ENCODE data around the gene SPAG17.

Gene SPAG17

DNA sequence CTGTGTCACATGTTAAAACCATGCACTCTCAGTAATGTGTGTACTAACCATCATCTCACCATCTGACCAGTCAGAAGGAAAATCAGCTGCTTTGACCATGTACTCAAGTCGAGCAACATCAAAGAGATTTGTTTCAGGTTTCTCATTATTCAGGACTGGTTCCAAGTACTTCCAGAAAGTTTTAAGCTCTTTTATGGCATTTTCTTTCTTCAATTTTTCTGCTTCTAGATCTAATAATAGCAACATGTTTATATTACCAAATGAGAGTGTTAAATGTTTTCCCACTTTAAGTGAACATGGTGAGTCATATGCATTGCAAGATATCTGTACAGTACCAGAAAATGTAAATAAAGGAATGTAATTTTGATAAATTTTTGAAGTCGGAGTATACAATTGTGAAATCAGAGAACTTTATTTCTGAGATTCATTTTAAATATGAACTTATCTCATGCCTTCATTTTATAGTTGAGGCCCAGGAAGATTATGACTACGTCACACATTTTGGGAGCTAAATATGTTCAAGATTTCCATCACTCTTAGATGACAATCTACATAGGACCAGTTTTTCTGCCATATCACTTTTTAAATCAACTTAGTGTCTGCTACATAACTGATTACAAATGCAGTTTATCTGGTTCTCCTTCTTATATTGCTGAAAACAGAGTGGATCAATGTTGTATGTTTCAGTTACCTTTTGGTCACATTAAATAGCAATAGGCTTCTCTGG, 87.2 kb downstream of the SPAG17 start:
- TF ChIP-seq ZNF274 (IDR thresholded peaks at IDR 0.05; ENCODE audit: low read depth, low read length), result no peak
- no peak overlapping the region for H3K4me3 ChIP-seq (ENCODE audit: low read length)

DNA sequence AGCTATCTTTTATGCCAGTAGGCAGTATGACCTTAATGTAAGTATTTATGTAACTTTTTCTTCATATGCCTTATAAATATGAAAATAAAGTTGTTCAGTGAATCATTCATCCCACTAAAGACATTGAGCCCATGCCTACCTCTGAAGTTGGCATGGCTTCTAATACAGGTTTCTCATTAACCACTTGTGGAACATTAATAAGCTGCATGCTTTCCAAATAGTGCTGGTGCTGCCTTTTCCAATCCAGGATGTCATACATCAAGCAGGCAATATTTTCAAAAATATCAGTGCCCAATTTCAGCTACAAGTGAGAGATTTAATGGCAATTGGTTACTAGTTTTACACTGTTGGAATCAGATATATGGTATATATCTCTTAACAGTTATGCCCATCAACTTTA, 92.0 kb downstream of the SPAG17 start:
- H3K4me3 ChIP-seq (ENCODE audit: low read length), result no peak overlapping the region
- no peak for TF ChIP-seq ZNF274 (IDR thresholded peaks at IDR 0.05; ENCODE audit: low read depth, low read length)

DNA sequence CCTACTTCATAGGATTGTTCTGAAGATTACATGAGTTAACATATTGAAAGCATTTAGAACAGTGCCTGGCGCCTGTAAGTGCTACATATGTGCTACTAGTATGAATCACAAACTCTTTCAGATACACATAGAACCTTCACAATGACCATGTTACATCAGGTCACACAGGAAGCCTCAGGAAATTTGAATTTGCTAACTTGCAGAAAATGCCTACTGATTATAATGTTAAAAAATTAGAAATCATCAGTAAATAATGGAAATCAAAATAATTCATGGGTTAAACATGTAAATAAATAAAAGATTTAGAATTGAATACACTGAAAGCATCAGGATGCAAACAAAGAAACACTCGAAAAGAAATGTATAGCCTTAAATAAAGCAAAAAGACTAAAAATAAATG, 94.9 kb downstream of the SPAG17 start:
- H3K4me3 ChIP-seq (ENCODE audit: low read length), result no peak overlapping the region
- no peak for TF ChIP-seq ZNF274 (IDR thresholded peaks at IDR 0.05; ENCODE audit: low read depth, low read length)

DNA sequence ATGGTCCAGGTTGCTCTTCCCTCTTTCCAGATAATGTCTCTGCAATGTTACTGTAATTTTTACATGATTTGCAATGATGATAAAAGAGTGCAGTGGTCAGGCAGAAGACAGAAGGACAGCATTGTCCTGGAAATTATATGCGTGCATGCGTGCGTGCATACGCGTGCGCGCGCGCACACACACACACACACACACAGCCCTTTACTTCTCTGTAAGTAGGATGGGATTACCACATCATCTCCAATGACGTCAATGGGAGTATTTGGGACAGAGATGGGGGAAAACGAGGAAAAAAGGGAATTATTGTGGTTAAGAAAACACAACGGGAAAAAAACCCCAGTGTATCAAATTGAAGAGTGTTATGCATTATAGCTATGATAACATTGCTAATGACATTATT, 99.7 kb downstream of the SPAG17 start:
- H3K4me3 ChIP-seq (ENCODE audit: low read length), result no peak overlapping the region
- TF ChIP-seq ZNF274 (IDR thresholded peaks at IDR 0.05; ENCODE audit: low read depth, low read length), result no peak

DNA sequence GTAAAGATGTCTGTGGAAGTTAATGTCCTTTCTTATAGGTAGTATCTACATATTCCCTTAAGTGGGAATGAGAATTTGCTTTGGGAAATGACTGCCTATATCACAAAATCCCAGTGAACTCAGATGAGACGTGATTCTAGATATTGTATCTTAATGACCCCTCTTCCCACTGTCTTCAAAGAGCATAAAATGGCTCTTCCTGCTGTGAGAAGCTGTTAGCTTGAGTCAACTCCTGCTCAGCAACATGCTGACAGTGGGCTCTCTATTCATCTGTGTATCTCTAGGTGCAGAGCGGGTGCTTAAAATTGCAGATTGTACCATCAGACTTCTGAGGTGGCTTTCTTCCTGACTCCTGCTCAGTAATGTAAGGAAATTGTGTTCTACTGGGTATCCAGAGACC, 100.6 kb downstream of the SPAG17 start:
- H3K4me3 ChIP-seq (ENCODE audit: low read length), result no peak overlapping the region
- no peak for TF ChIP-seq ZNF274 (IDR thresholded peaks at IDR 0.05; ENCODE audit: low read depth, low read length)

DNA sequence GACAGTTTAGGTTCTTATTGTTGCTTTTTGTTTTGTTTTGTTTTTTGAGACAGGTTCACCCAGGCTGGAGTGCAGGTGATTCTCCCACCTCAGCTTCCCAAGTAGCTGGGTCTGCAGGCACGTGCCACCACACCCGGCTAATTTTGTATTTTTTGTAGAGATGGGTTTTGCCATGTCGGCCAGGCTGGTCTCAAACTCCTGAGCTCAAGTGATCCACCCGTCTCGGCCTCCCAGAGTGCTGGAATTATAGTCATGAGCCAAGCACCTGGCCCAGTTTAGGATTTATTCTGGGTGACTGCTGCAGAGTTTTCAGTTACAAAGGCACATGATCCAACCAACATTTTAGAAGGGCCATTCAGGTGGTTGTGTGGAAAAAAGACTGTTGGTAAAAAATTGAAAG, 102.0 kb downstream of the SPAG17 start:
- no peak for TF ChIP-seq ZNF274 (IDR thresholded peaks at IDR 0.05; ENCODE audit: low read depth, low read length)
- no peak overlapping the region for H3K4me3 ChIP-seq (ENCODE audit: low read length)

DNA sequence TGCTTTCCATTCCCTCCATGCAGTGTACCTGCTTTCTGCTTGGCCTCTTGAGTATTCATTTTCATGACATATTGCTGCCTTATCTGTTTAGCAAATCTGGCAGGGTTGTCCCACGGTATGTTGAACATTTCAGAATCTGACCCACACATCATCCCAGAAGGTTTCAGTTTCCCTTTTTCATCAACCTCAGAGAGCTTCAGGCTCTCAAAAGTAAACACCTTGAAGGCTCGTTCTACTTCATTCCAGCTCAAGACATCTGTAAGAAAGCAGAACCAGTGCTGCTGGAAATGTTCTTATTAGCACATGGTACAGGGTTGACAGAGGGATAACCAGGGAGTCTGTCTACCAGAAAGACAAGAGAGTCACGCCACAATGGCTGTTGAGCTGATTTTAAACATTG, 103.6 kb downstream of the SPAG17 start:
- no peak overlapping the region for H3K4me3 ChIP-seq (ENCODE audit: low read length)
- no peak for TF ChIP-seq ZNF274 (IDR thresholded peaks at IDR 0.05; ENCODE audit: low read depth, low read length)

DNA sequence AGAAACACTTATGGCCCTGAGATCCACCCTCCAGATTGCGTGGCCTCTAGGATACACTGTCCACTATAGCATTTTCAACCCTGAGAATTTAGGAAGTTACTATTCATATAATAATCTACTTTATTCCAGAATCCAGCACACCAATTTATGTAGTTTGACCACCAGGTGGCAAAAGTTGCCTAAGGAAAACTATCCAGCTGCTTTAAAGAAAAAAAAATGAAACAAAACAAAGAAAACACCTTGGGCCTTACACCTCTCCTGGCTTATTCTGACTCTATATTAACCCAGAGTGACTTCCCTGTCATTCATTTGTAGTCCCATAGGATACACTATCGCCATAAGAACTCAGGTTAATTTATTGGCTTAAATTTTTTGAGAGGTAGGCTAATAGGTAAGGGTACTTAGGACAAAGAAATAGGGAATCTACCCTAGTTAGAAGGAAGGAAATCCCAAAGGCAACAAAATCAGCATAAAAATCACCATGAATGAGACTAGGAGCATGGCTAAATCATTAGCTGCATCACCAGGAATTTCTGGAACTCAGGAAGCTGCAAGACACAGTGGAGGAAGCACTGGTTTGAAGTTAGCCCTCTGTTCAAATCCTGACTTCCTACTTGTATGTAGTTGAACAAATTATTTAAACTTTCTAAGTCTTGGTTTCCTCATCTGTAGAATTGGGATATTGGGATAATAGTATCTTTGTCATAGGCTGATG, 107.5 kb downstream of the SPAG17 start:
- TF ChIP-seq ZNF274 (IDR thresholded peaks at IDR 0.05; ENCODE audit: low read depth, low read length), result no peak

DNA sequence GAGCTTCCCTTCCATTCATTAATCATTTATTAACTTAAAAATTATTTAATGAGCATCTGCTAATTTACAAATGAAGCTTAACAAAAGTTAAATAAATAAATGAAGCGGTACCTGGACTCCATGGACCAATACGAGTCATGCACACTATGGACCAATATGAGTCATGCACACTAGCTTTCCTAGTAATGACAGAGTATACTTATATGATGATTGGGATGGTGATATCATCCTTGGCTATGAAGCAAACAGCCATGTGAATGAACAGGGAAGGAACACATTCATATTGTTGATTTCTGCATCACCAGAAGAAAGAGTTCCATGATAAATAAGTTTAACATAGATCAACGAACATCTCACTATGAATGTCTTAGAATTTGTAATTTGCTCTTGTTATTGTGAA, 109.9 kb downstream of the SPAG17 start:
- TF ChIP-seq ZNF274 (IDR thresholded peaks at IDR 0.05; ENCODE audit: low read depth, low read length), result no peak
- no peak overlapping the region for H3K4me3 ChIP-seq (ENCODE audit: low read length)

More for the DNA sequence above, 107.5 kb downstream of the SPAG17 start:
- H3K4me3 ChIP-seq (ENCODE audit: low read length), result no peak overlapping the region

DNA sequence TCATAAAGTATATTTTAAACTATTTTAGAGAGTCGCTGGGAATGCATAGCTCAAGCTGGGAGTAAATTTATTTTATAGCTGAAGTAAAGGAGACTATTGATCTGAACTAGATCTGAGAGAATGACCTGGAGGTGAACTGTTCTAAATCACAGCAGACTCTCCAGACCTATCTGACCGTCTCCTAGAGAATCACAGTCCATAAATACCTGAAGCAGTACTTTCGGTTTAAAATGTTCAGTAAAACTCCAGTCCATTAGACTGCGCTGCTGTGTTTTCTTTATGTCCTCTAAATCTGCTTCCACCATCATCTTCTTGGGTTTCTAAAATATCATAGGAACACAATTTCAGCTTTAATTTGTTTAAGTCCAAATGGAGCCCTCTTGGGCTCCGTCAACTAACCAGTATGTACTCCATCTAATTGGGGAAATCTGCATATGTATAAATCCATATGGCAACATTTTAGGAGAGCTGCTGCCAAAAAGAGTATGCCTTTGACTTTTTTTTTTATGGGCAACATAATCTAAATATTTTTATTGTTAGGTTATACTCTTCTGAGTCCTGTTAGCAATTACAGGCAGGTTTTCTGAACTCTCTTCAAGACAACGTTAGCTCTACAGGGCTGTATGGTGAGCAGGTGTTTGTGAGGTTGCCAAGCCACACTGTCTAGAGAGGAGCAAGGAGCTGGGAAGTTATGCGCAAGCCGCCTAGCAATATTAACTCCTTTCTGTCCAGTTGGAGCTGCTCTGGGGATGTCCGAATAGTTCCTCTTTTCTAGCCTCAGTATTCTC, 111.2 kb downstream of the SPAG17 start:
- H3K4me3 ChIP-seq (ENCODE audit: low read length), result no peak overlapping the region
- no peak for TF ChIP-seq ZNF274 (IDR thresholded peaks at IDR 0.05; ENCODE audit: low read depth, low read length)

DNA sequence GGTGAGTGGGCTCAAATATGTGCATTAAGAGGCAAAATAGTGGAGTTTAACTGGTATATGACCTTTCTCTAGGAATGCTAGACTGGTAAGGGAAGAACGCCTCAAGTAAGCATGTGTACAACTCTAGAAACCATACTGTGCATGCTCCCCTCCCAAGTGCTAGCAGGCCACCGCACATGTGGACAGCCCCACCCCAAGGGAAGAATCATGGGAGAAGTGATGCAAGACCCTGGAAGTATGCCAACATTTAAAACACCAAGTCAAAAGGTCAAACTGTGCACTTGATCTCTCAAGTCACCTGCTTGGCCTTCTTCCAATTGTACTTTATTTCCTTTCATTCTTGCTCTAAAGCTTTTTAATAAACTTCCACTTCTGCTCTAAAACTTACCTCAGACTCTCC, 135.0 kb downstream of the SPAG17 start:
- H3K4me3 ChIP-seq (ENCODE audit: low read length), result no peak overlapping the region
- TF ChIP-seq ZNF274 (IDR thresholded peaks at IDR 0.05; ENCODE audit: low read depth, low read length), result no peak

DNA sequence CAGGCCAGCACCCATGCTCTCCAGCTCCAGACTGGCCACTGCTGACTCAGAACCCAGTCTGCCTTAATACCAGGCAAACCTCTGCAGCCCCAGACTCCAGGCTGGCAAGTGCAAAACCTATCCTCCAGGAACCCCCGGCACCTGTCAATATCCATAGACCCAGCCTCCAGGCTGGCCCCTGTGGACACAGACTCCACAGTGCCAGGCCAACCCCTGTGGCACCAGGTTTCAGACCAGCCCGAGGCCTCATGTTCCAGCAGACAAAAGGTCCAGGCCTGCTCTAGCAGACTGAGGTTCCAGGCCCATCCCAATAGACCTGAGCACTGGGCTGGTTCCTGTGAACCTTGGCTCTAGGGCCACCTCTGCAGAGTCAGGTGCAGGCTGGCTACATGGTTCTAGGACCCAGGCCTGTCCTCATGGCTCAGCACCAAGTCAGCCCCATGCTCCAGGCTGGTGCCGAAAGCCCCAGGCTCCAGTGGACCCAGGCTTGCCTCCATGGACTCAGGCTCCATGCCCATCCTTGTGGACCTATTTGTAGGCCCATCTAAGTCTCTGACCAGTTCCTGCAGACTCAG, 137.3 kb downstream of the SPAG17 start:
- no peak for TF ChIP-seq ZNF274 (IDR thresholded peaks at IDR 0.05; ENCODE audit: low read depth, low read length)
- no peak overlapping the region for H3K4me3 ChIP-seq (ENCODE audit: low read length)

DNA sequence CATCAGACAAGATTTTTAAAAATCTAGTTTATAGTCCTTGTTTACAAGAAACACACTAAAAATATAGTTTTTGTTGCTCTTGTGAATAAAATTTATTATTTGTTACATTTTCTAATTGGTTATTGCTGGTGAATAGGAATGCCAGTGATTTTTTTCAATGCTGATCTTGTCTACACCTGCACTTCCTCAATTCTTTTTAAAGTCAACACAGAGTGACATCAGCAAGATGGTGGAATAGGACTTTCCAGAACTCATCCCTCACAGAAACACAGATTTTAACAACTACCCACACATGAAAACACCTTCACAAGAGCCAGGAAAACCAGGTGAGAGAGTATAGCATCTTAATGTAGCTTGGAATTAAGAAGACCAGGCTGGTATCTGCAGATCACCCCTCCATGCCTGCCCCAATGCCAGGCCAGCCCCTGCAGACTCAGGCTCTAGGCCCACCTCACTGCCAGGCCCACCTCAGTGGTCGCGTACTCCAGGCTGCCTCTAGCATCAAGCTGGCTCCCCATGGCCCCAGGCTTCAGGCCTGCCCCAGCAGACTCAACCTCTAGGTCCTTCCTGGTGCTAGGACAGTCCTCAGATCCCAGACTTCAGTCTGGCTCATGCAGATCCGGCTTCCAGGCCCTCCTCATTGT, 137.9 kb downstream of the SPAG17 start:
- H3K4me3 ChIP-seq (ENCODE audit: low read length), result no peak overlapping the region
- no peak for TF ChIP-seq ZNF274 (IDR thresholded peaks at IDR 0.05; ENCODE audit: low read depth, low read length)

DNA sequence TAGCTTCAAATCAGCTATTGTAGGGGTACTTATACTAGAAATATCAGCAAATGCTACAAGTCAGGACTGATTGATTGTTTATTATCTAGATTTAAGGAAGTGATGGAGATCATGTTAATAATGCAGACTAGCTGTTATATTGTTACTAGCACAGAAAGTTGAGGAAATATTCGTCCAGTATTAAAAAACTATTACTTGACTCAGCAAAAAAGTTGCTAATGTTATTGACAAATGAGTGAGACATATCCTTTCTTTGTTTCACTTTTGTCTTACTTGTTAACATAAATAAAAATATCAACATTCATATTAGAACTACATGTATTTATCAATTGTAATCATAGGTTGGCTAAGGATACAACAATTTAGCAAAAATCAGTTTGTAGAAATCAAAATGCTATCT, 141.4 kb downstream of the SPAG17 start:
- TF ChIP-seq ZNF274 (IDR thresholded peaks at IDR 0.05; ENCODE audit: low read depth, low read length), result no peak
- H3K4me3 ChIP-seq (ENCODE audit: low read length), result no peak overlapping the region

Measured in GM08714 (cell line).